Superior temporal gyrus (tissue), 1 donor: Measurements from ENCODE around the gene FCHSD2.

Source experiments
- DNase-seq: peaks from one replicate; pipeline ENCODE4 v3.0.0-alpha.2; 2016; ENCODE audit errors: extremely low spot score

Gene FCHSD2

GRCh38 chr11:72971192-72971967, 170.7 kb downstream of the FCHSD2 start:
- no peak for DNase-seq

- no peak for DNase-seq
These were observed 171.5 kb downstream of the FCHSD2 start for GRCh38 chr11:72970557-72971118.

DNA sequence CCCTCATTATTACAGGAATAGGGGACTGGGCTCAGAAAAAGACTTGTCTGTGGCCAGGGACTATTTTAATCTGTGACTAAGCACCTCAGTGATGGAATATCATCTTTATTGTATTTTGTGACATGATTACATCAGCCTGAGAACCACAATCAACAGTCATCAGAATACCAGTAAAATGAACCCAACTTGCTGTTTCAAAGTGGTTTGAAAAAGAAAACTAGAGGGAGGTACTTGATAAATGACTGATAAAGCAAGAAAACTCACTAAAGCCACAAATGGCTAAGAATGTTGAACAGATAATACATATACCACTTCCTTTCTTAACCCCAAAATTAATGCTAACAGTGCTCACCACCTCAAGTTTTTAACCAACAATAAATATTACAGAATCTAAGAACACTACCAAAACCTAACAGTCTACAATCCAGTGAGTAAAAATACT, 172.2 kb downstream of the FCHSD2 start:
- DNase-seq: no peak

DNA sequence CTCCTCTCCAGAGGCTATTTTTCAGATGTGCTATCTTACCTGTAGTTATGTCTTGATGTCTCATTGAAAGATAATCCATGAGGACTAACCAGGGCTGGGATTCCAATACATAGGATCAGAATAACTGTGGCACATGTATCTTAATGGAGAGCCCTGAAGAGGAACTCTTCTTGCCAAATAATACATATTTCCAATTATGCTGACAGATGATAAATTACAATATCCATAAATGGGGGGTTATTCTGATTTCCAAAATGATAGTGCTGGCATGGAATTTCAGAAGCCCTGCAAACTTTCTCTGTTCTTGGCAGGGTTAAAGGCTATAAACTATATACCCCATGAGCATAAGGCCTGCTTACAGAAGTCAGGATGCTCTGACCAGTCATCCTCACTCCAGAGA, 173.7 kb downstream of the FCHSD2 start:
- no peak for DNase-seq

DNA sequence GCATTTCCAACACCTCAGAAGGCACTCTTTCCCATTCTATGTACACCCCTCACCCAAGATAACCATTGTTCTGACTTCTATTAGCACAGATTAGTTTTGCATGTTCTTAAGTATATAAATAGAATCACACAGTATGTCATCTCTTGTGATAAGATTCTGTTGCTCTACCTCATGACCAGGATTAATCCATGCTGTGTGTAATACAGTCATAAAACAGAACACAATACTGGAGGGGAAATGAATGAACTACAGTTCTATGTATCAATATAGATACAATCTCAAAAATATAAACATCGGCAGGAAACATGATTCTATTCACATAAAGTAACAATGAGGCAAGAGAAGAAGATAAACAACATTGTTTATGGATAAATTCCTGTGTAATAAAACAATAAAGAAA, 176.4 kb downstream of the FCHSD2 start:
- DNase-seq: no peak

DNA sequence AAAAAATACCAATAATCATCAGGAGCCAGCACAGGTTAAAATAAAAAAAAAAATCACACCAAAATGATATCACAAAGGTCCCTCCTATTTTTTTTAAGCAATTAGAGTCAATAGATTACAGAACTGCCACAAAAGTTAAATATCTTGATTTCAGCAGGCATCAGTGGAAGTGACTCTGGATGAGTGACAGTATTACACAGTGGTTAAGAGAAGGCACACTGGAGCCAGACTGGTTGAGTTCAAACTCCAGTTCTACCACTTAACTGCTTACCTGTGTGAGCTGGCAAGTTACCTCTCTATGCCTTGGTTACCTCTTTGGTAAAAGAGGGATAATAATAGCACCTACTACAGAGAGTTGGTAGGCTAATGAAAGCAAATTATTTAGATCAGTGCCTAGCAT, 179.4 kb downstream of the FCHSD2 start:
- DNase-seq: no peak

DNA sequence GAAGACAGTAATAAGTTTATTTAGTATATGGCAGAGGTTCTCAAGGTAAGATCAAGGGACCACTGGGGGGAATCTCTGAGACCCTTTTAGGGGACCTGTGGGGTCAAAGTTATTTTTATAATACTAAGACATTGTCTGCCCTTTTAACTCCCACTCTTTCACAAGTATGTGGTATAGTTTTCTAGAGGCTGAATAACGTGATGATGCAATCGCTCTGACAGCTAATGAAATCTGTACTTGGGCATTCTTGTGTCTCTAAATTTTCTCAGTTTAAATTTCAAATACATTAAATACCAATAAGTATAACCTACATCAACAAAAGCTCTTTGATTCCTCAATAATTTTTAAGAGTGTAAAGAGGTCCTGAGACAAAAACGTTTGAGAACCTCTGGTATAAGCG, 180.0 kb downstream of the FCHSD2 start:
- no peak for DNase-seq

DNA sequence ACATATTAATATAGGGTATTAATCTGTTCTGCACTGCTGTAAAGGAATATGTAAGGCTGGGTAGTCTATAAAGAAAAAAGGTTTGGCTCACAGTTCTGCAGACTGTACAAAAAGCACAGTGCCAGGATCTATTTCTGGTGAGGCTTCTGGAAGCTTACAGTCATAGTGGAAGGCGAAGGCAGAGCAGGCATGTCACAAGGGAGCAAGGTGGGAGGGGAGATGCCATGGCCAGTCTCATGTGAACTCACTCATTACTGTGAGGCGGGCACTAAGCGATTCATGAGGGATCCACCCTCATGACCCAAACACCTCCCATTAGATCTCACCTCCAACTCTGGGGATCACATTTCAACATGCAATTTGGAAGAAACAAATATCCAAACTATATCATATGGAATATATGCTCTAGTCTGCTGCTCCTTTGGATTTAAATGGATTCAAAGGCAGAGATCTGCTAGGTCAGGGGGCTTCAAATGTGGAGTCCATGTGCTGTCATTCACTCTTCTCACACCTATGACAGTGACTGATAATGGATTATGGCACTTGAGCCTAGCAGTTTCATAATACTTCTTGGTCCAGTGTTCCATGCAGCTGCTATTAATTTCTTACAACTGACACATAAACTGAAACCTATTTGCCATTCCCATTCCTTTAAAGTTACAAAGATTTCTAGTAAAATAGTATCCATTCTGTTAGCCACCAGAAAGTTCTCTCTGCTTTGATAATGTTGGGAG, 182.0 kb downstream of the FCHSD2 start:
- no peak for DNase-seq

DNA sequence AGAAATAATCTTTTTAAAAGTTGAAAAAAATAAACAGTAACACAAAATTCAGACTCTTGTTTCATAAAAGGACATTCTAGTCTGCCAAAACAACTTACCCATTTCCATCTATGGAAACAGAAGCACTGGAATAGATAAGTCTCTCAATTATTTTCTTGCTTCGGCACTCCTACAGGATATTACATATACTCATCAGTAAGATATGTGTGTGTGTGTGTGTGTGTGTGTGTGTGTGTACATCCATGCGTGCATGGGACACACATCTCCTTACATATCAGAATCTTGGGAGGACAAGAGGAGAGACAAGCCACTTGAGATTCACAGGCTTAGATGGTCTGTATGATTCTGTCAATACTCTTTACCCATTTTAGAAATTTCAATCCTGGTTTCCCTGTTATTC, 183.3 kb downstream of the FCHSD2 start:
- no peak for DNase-seq

DNA sequence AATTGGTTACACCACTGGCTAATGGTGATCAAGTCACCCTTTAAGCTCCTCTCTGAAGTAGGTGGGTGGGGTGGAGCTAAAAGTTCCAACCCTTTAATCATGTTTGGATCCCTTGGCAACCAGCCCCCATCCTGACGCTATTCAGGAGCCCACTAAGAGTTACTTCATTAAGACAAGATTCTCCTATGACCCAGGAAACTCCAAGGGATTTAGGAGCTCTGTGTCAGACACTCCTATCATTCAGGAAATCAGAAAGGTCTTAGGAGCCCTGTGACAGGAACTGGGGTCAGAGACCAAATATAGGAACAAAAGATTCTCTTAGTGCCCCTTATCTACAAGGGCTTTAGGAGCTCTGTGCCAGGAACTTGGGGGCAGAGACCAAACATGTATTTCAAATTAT, 186.7 kb downstream of the FCHSD2 start:
- no peak for DNase-seq

DNA sequence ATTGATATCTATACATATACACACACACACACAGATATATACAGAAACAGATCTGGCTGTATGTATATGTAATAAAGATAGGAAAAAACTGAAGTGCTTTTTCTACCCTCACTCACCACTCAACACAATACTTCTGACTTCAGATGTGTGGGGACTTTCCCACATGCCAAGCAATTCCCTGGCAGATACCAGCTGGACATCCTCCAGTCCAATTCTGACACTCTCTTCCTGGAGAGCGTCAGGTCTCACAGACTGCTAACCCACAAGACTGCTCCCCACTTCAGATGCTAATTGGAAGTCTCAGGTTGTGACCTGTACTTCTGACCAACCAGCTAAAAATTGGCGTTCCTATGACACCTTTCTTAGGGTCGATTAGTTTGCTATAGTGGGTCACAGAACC, 187.3 kb downstream of the FCHSD2 start:
- DNase-seq: no peak

DNA sequence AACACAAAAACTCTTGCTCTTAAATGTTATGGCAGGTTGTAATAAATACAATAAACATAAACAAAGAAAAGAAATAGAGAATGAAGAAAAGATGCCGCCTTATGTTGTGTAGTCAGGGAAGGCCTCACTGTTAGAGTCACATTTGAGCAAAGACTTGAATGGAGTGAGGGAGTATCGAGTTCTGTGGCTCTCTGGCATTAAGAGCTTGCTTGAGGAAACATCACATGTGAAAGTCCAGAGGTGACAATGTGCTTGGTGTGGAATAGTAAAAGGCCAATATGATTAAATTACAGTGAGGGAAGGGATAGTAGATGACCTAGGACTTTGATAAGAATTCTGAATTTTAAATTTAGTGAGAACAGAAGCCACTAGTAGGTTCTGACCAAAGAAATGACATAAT, 188.5 kb downstream of the FCHSD2 start:
- no peak for DNase-seq

DNA sequence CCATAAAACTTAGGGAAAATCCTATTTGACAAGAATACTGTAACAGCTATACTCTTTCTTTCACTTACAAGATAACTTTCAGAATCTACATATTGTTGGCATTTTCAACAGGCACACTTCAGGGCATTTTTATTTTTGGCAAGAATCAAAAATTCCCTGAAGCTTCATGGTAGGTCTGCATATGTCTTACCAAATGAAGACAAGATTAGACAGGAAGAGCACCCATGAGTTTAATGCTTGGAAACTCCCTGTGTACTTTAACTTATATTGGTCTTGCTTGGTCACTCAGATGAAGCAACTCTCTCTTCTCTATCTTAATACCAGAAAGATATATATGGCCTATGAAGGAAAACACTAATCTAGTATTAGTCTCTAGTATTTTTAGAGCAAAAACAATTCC, 190.2 kb downstream of the FCHSD2 start:
- no peak for DNase-seq

- no peak for DNase-seq
These were observed 190.9 kb downstream of the FCHSD2 start for GRCh38 chr11:72951193-72951592.

- DNase-seq: no peak
These were observed 191.4 kb downstream of the FCHSD2 start for GRCh38 chr11:72950685-72951084.

DNA sequence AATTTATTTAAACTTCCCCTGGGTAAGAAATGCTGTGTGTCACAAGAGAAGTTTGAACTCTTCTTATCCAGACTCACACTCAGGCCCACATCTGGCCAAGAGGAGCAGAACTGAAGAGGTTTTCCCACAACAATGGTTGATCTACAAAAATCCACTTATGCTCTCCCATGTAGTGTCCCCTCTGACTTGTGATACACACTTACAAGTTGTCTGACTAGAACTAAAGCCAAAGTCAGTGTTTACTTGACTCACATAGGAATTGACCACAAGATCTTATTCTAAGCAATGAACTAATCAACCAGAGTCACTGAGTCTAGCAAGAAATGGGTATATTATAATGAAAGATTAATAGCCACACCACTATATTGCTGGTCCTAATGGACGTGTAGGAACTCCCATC, 194.9 kb downstream of the FCHSD2 start:
- no peak for DNase-seq

GRCh38 chr11:72943664-72944063, 198.5 kb downstream of the FCHSD2 start:
- no peak for DNase-seq

DNA sequence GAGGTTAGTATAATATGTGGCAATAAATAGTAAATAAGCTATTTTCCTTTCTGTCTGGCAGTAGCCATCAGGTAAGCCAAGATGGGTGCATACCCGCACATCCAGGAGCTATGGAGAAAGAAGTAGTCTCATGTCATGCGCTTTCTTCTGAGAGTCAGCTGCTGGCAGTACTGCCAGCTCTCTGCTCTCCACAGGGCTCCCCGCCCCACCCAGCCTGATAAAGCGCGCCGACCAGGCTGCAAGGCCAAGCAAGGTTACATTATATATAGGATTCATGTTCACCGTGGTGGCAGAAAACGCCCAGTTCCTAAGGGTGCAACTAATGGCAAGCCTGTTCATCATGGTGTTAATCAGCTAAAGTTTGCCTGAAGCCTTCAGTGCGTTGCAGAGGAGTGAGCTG, 201.7 kb downstream of the FCHSD2 start:
- DNase-seq: no peak

DNA sequence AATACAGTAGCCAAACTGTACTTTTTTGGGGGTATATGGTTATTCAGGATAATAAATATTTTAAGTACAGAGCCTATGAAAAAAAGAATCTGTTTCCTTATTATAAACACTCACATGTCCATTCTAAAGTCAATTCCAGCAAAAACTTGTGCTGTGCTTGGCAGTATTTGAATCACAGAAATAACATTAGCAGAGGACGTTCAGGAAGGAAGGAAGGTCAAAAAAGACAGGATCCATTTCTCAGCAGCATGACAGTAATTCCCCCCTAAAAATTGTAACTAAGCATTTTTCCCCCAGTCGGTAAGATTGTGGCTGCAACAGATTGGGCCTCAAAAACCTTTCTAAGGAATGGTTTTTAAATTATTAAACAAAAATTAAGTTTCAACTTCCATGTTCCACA, 203.1 kb downstream of the FCHSD2 start:
- DNase-seq: no peak

- DNase-seq: no peak
These were observed 204.7 kb downstream of the FCHSD2 start for GRCh38 chr11:72937439-72937838.

DNA sequence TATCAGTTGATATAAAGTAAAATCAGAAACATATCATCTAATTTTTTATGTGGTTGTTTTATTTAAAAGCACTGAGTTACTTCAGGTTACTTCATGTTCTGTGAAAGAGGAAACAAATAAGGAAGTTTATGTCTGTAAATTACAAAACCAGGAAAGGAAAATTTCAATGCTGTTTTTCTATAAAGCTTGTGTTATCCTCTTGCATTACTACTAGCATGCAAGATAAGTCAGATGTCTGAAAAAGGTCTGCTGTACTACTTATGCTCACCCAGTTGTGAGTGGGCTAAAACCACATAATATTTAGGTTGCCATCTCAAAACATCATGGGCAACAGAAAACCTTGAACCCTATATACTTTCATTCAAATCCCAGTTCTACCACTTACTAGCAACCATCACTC, 206.4 kb downstream of the FCHSD2 start:
- DNase-seq: no peak

GRCh38 chr11:72932132-72932570, 210.0 kb downstream of the FCHSD2 start:
- no peak for DNase-seq

- no peak for DNase-seq
These were observed 212.1 kb downstream of the FCHSD2 start for GRCh38 chr11:72930008-72930407.
